GM23248 (cell line): ENCODE measurements around the gene TLE4. TPM values are rescaled to one million over a fixed set of nuclear protein-coding genes. Genes with fewer than 3 reads are reported as not detected.
A peak's percentile ranks its signal among the peaks of the same experiment; 100 is the strongest.

Source experiments
- DNase-seq: peaks from one replicate; pipeline ENCODE4 v3.0.0-alpha.2; 2015
- H2AFZ ChIP-seq: fragments of 200-600 bp; sonication (generic); 2 replicates; pipeline ENCODE4 v1.6.1; 2016; ENCODE audit warnings: antibody characterized with exemption
- H3F3A ChIP-seq: fragments of 200-600 bp; sonication (generic); 2 replicates; pipeline ENCODE4 v1.6.1; 2016; ENCODE audit warnings: mild to moderate bottlenecking, antibody characterized with exemption, mixed run types; ENCODE audit not compliant: insufficient read depth
- H3K27ac ChIP-seq: fragments of 200-600 bp; sonication (generic); 2 replicates; pipeline ENCODE4 v1.5.1; 2016; ENCODE audit warnings: mild to moderate bottlenecking
- H3K27me3 ChIP-seq: fragments of 200-600 bp; sonication (generic); replicated peaks from 2 replicates; pipeline ENCODE4 v1.6.1; 2016; ENCODE audit warnings: mild to moderate bottlenecking; ENCODE audit not compliant: insufficient read depth
- H3K36me3 ChIP-seq: fragments of 200-600 bp; sonication (generic); 2 replicates; pipeline ENCODE4 v1.6.1; 2016; ENCODE audit warnings: low read depth, mild to moderate bottlenecking
- H3K4me1 ChIP-seq: fragments of 200-600 bp; sonication (generic); 2 replicates; pipeline ENCODE4 v1.6.1; 2016; ENCODE audit warnings: mild to moderate bottlenecking; ENCODE audit not compliant: insufficient read depth
- H3K4me2 ChIP-seq: fragments of 200-600 bp; sonication (generic); one replicate; pipeline ENCODE4 v1.6.1; 2016; ENCODE audit warnings: mild to moderate bottlenecking; ENCODE audit not compliant: unreplicated experiment
- H3K4me3 ChIP-seq: fragments of 200-600 bp; sonication (generic); 2 replicates; pipeline ENCODE4 v1.5.1; 2016; ENCODE audit warnings: mild to moderate bottlenecking
- H3K79me2 ChIP-seq: fragments of 200-600 bp; sonication (generic); 2 replicates; pipeline ENCODE4 v1.6.1; 2016; ENCODE audit warnings: mild to moderate bottlenecking; ENCODE audit not compliant: insufficient read depth
- H3K9ac ChIP-seq: fragments of 200-600 bp; sonication (generic); 2 replicates; pipeline ENCODE4 v1.6.1; 2016; ENCODE audit warnings: mild to moderate bottlenecking
- H3K9me2 ChIP-seq: fragments of 200-600 bp; sonication (generic); 2 replicates; pipeline ENCODE4 v1.6.1; 2016; ENCODE audit warnings: mixed run types, mild to moderate bottlenecking, moderate library complexity; ENCODE audit not compliant: insufficient read depth
- H3K9me3 ChIP-seq: fragments of 200-600 bp; sonication (generic); one replicate; pipeline ENCODE4 v1.6.1; 2017; ENCODE audit warnings: low read depth
- H4K20me1 ChIP-seq: fragments of 200-600 bp; sonication (generic); 2 replicates; pipeline ENCODE4 v1.6.0; 2016; ENCODE audit not compliant: insufficient read depth
- EZH2 ChIP-seq: fragments of 200-600 bp; sonication (generic); IDR thresholded peaks from 2 replicates; pipeline ENCODE4 v1.6.1; 2018; ENCODE audit warnings: antibody characterized with exemption, mild to moderate bottlenecking; ENCODE audit not compliant: insufficient read depth, poor library complexity, severe bottlenecking
- EZH2phosphoT487 ChIP-seq: fragments of 200-600 bp; sonication (generic); IDR thresholded peaks from 2 replicates; pipeline ENCODE4 v1.6.1; 2018; ENCODE audit warnings: antibody characterized with exemption, moderate library complexity, mild to moderate bottlenecking, low read depth; ENCODE audit not compliant: insufficient read depth
- WGBS, 2 experiments: methylation state at CpG; one replicate each; pipeline ENCODE4 v1.1.6; 2015 to 2017; ENCODE audit warnings: low lambda C conversion rate in 2 of 2, low coverage in 1 of 2; ENCODE audit errors: missing lambda C conversion rate in 2 of 2; 5-methylcytosine and 5-hydroxymethylcytosine counted together
- in situ Hi-C: fragments of 300-500 bp; cut with MboI; formaldehyde crosslinking; loops from 2 replicates; pipeline ENCODE4 v1.15.0; 2020
- polyA plus RNA-seq: library from polyadenylated mRNA; unstranded; fragments of >200 nt; fragmentation: Nextera tagmentation; extraction: Ambion mirVana; gene quantifications from 2 replicates; pipeline ENCODE4 v1.2.1, GENCODE V29; 2016
- total RNA-seq: library from RNA; depleted of rRNA; stranded (reverse); fragments of >200 nt; shearing (Covaris generic); gene quantifications from 2 replicates; pipeline ENCODE4 v1.2.3, GENCODE V29; 2014

Gene TLE4
- total and polyA plus RNA-seq, 2 experiments from 2014 or later: 29.5 to 37.8 TPM

DNA sequence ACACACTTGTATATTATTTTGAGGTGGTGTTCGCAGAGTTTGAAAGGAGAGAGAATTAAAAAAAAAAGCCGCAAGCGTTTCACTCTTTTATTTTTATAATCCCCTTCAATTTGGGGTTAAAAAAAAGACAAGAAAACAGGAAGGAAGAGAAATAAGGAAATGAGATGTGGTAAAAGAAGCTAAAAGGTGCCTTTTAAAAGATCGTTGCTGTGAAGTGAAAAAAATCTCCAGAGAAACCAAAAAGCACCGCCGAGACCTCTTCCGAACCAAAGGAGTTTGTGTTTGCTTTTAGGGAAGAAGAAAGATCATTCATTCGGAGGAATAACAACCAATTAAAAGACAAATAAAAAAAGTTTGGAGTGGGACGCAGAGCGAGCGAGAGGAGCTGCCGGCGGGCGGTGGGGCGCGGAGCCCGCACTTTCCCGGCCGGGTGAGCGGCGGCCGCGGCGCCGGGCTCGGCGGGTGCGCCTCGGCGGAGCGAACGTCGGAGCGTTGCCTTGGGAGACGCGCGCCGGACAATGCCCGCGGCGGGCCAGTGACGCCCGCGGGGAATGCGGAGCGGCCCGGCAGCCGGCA, 355 bp downstream of the TLE4 start:
- Histone ChIP-seq H3K9me2 (no peaks in the 10 kb centered on the region), H3F3A (peaks cover 4% of the 10 kb centered on the region), H3K4me1 (peaks cover 26% of the 10 kb centered on the region), H3K79me2 (peaks cover 46% of the 10 kb centered on the region), H3K27me3 (no peaks in the 10 kb centered on the region), H3K36me3 (no peaks in the 10 kb centered on the region), H3K9ac (peak overlapping the region; percentile 96), H3K27ac (peak overlapping the region; percentile 97), H2AFZ (peak overlapping the region; percentile 81), H3K9me3 (no peaks in the 10 kb centered on the region), H4K20me1 (no peaks in the 10 kb centered on the region), H3K4me2 (peak overlapping the region; percentile 94), H3K4me3 (peak overlapping the region; percentile 96)
- 0 to 1% methylated on average over 34 to 47 of the region's 48 CpGs for WGBS, 2 experiments
- in situ Hi-C loops: loop anchor here (25.0 kb wide), 1 partner anchor 1135 kb away; no protein-coding TSS in a partner anchor
- DNase-seq: peak; percentile 89
- TF ChIP-seq EZH2phosphoT487 (no peak), EZH2 (no peak)

DNA sequence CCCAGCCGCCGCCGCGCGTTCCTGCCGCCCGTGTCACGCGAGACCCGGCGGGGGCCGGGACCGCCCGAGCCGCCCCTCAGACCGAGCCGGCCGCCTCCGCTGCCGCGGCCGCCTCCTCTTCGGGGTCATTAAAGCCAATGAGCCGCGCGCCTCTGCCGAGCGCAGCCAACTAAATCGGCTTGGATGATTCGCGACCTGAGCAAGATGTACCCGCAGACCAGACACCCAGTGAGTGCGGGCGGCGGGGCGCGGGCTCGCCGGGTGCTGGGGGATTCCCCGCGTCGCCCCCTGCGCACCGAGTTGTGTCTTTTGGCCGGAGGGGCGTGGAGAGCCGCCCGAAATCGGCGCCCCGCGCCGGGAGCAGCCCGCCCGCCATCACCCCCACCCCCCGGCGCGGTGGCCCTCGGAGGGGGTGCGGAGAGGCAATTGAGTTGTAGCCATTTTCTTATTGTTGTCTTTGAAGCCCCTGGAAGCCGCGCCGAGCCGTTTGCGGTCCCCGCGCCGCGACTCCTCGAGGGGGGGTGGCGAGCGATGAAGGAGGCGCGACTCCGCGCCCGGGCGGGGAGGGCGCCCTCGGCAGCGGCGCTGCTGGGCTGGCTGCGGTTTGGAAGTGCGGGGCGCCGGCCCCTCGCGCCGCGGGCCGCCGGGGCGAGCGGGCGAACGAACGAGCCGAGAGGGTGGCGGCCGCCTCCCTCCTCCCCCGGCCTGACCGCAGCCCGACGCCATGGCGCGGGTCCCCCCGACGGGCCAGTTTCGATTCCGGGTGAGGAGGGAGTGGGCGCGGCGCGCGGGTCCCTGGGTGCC, 1.0 kb downstream of the TLE4 start:
- peak; percentile 68 for DNase-seq
- H3K9me2 ChIP-seq: no peaks in the 10 kb centered on the region
- H3F3A ChIP-seq: peaks cover 4% of the 10 kb centered on the region
- WGBS, 2 experiments: 1 to 2% methylated on average over 81 to 89 of the region's 115 CpGs
- H3K9ac ChIP-seq: peak overlapping the region; percentile 96
- no peaks in the 10 kb centered on the region for H4K20me1 ChIP-seq
- peaks cover 28% of the 10 kb centered on the region for H3K4me1 ChIP-seq
- peaks cover 53% of the 10 kb centered on the region for H3K79me2 ChIP-seq
- H3K4me3 ChIP-seq: peak overlapping the region; percentile 96
- in situ Hi-C loops: loop anchor here (25.0 kb wide), 1 partner anchor 1136 kb away; no protein-coding TSS in a partner anchor
- no peaks in the 10 kb centered on the region for H3K36me3 ChIP-seq
- peak overlapping the region; percentile 97 for H3K27ac ChIP-seq
- TF ChIP-seq EZH2 (no peak), EZH2phosphoT487 (no peak)
- H3K9me3 ChIP-seq: no peaks in the 10 kb centered on the region
- H3K27me3 ChIP-seq: no peaks in the 10 kb centered on the region
- H3K4me2 ChIP-seq: peak overlapping the region; percentile 94
- peak overlapping the region; percentile 76 for H2AFZ ChIP-seq

DNA sequence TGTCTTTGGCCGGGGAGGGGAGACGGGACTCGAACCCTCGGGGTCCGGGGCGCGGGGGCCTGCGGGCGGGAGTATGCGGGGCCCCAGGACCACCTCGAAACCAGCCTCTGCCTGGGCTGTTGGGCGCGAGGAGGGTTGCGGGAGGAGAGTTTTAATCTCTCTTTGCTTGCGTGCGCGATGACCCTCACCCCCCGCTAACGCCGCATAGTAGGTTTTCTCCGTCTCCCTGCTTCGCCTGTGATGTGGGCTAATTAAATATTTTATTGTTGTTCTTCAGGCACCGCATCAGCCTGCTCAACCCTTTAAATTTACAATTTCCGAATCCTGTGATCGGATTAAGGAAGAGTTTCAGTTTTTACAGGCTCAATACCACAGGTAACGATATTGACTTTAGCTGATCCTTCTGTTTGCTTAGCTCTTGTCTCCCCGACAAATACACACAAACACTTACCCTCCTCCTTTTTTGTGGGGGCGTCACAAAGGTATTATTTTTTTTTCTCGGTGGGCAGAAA, 1.7 kb downstream of the TLE4 start:
- WGBS, 2 experiments: 1% methylated on average over 19 to 29 of the region's 29 CpGs
- Histone ChIP-seq H3K9ac (peak overlapping the region; percentile 96), H3K36me3 (no peaks in the 10 kb centered on the region), H3K9me2 (no peaks in the 10 kb centered on the region), H2AFZ (peak overlapping the region; percentile 76), H3F3A (peaks cover 4% of the 10 kb centered on the region), H3K4me3 (peak overlapping the region; percentile 96), H3K4me2 (peak overlapping the region; percentile 94), H4K20me1 (no peaks in the 10 kb centered on the region), H3K4me1 (peaks cover 35% of the 10 kb centered on the region), H3K9me3 (no peaks in the 10 kb centered on the region), H3K27ac (peak overlapping the region; percentile 97), H3K27me3 (no peaks in the 10 kb centered on the region), H3K79me2 (peaks cover 59% of the 10 kb centered on the region)
- in situ Hi-C loops: loop anchor here (25.0 kb wide), 1 partner anchor 1136 kb away; no protein-coding TSS in a partner anchor
- no peak for TF ChIP-seq EZH2phosphoT487
- no peak for TF ChIP-seq EZH2
- DNase-seq: peak; percentile 47

GRCh38 chr9:79574136-79574535, 2.4 kb downstream of the TLE4 start:
- 2 to 7% methylated on average over 5 of the region's 5 CpGs for WGBS, 2 experiments
- Histone ChIP-seq H3K27ac (peak overlapping the region; percentile 97), H3F3A (peaks cover 4% of the 10 kb centered on the region), H4K20me1 (no peaks in the 10 kb centered on the region), H3K4me2 (peak overlapping the region; percentile 94), H3K9me2 (no peaks in the 10 kb centered on the region), H3K27me3 (no peaks in the 10 kb centered on the region), H2AFZ (peak overlapping the region; percentile 76), H3K9ac (peak overlapping the region; percentile 96), H3K4me1 (peaks cover 41% of the 10 kb centered on the region), H3K9me3 (no peaks in the 10 kb centered on the region), H3K4me3 (peak overlapping the region; percentile 96), H3K79me2 (peaks cover 66% of the 10 kb centered on the region), H3K36me3 (0 out of 2 replicates have a peak, but pooled peaks cover 3% of the 10 kb centered on the region)
- in situ Hi-C loops: loop anchor here (25.0 kb wide), 1 partner anchor 1137 kb away; no protein-coding TSS in a partner anchor
- DNase-seq: peak; percentile 29
- TF ChIP-seq EZH2 (no peak), EZH2phosphoT487 (no peak)
